ENCODE data around the gene TMEM131. TPM values are rescaled to one million over a fixed set of nuclear protein-coding genes. Genes with fewer than 3 reads are reported as not detected.
"Not testable (repeated sequence)": the region's sequence is repeated elsewhere in the genome, so short reads cannot be mapped to it uniquely, and the experiment has no call there.

Gene TMEM131
- total and polyA plus RNA-seq, 7 donors, result 7.7 to 33.3 (median 20.1) TPM

- intact Hi-C loops (cut with DNase I), result no loop called here
- ATAC-seq (no peak), DNase-seq (no peak)
- H3K27ac ChIP-seq, result peak overlapping the region; percentile 50
- no peaks in the 10 kb centered on the region for H3K36me3 ChIP-seq (ENCODE audit: insufficient read depth in 1 of 2, low read depth in 1 of 2)
- H3K27me3 ChIP-seq (ENCODE audit: insufficient read depth in 3 of 3, low read length in 2 of 3), result no peaks in the 10 kb centered on the region
- H3K4me1 ChIP-seq, result peaks cover 24% of the 10 kb centered on the region
- H3K9me3 ChIP-seq, result no peaks in the 10 kb centered on the region
- H3K4me3 ChIP-seq, result peak overlapping the region; percentile 45
- TF ChIP-seq CTCF (IDR thresholded peaks at IDR 0.05), result no peak
These were observed 29.8 kb upstream of the TMEM131 start for GRCh38 chr2:98025481-98026037.

GRCh38 chr2:98022067-98022466, 26.3 kb upstream of the TMEM131 start:
- ATAC-seq; H3K4me3 ChIP-seq; H3K36me3 ChIP-seq (ENCODE audit: insufficient read depth in 1 of 2, low read depth in 1 of 2); H3K27me3 ChIP-seq (ENCODE audit: insufficient read depth in 3 of 3, low read length in 2 of 3); H3K27ac ChIP-seq; DNase-seq; intact Hi-C loops (cut with DNase I); H3K9me3 ChIP-seq: not testable (repeated sequence)
- WGBS, 3 donors, result 90 to 95% (median 94%) methylated on average over 3 of the region's 3 CpGs
- H3K4me1 ChIP-seq, result peaks cover 12% of the 10 kb centered on the region

- no peaks in the 10 kb centered on the region for H3K36me3 ChIP-seq (ENCODE audit: insufficient read depth in 1 of 2, low read depth in 1 of 2)
- no peak for TF ChIP-seq CTCF (IDR thresholded peaks at IDR 0.05)
- ATAC-seq (no peak), DNase-seq (no peak)
- H3K9me3 ChIP-seq, result peaks cover 3% of the 10 kb centered on the region
- no peak overlapping the region for H3K27ac ChIP-seq
- peaks cover 4% of the 10 kb centered on the region for H3K4me1 ChIP-seq
- WGBS, 3 donors, result 77 to 84% (median 82%) methylated on average over 11 of the region's 11 CpGs
- H3K27me3 ChIP-seq (ENCODE audit: insufficient read depth in 3 of 3, low read length in 2 of 3), result no peaks in the 10 kb centered on the region
- intact Hi-C loops (cut with DNase I), result no loop called here
- no peak overlapping the region for H3K4me3 ChIP-seq
These were observed 25.4 kb upstream of the TMEM131 start for GRCh38 chr2:98020992-98021713.

GRCh38 chr2:98020516-98020915, 24.8 kb upstream of the TMEM131 start:
- TF ChIP-seq CTCF (IDR thresholded peaks at IDR 0.05), result no peak
- Histone ChIP-seq H3K4me1 (no peaks in the 10 kb centered on the region), H3K27me3 (ENCODE audit: insufficient read depth in 3 of 3, low read length in 2 of 3) (no peaks in the 10 kb centered on the region), H3K27ac (no peak overlapping the region), H3K36me3 (ENCODE audit: insufficient read depth in 1 of 2, low read depth in 1 of 2) (no peaks in the 10 kb centered on the region), H3K4me3 (no peak overlapping the region), H3K9me3 (peaks cover 3% of the 10 kb centered on the region)
- 92 to 93% (median 93%) methylated on average over 6 of the region's 6 CpGs for WGBS, 3 donors
- ATAC-seq (no peak), DNase-seq (no peak)
- intact Hi-C loops (cut with DNase I), result no loop called here

GRCh38 chr2:98016908-98017670, 21.3 kb upstream of the TMEM131 start:
- Histone ChIP-seq H3K27me3 (ENCODE audit: insufficient read depth in 3 of 3, low read length in 2 of 3) (no peaks in the 10 kb centered on the region), H3K9me3 (peaks cover 3% of the 10 kb centered on the region), H3K4me1 (peaks cover 4% of the 10 kb centered on the region), H3K36me3 (ENCODE audit: insufficient read depth in 1 of 2, low read depth in 1 of 2) (no peaks in the 10 kb centered on the region), H3K4me3 (no peak overlapping the region), H3K27ac (peak overlapping the region; percentile 55)
- TF ChIP-seq CTCF (IDR thresholded peaks at IDR 0.05), result no peak
- no peak for DNase-seq
- WGBS, 3 donors, result 66 to 88% (median 77%) methylated on average over 7 of the region's 7 CpGs
- ATAC-seq, result peak; percentile 78 to 96 (median 86)
- intact Hi-C loops (cut with DNase I), result loop anchor here in 1 of 2 donors (10.0 kb wide), 1 partner anchor 368 kb away; no protein-coding TSS in a partner anchor

Data from psoas muscle (tissue), 8 donors.